H1 (cell line): ENCODE data around the gene GRID2. TPM values are rescaled to one million over a fixed set of nuclear protein-coding genes. Genes with fewer than 3 reads are reported as not detected.

Source experiments
- EZH2 ChIP-seq: fragments of 200-600 bp; sonication (generic); IDR thresholded peaks from 2 replicates; pipeline ENCODE4 v1.7.1; 2012; ENCODE audit warnings: low read depth, mild to moderate bottlenecking, moderate library complexity, low read length, inconsistent platforms; ENCODE audit not compliant: severe bottlenecking
- PHF8 ChIP-seq: fragments of 200-600 bp; sonication (generic); conservative IDR thresholded peaks from 2 replicates; pipeline ENCODE4 v1.7.1; 2012; ENCODE audit warnings: low read depth, mild to moderate bottlenecking, inconsistent platforms, low read length, moderate library complexity
- POU5F1 ChIP-seq: IDR thresholded peaks from 2 replicates; pipeline ENCODE4 v1.6.1; 2011; ENCODE audit warnings: low read depth, mild to moderate bottlenecking, low read length, moderate library complexity
- RNF2 ChIP-seq: fragments of 200-900, 300-1000 bp; sonication (generic); IDR thresholded peaks from 2 replicates; pipeline ENCODE4 v1.7.1; 2016; ENCODE audit warnings: borderline replicate concordance, low read depth, mild to moderate bottlenecking, antibody characterized with exemption, low read length; ENCODE audit not compliant: poor library complexity, severe bottlenecking; ENCODE audit errors: missing control alignments
- SIN3A ChIP-seq, 2 experiments: IDR thresholded peaks in 1 of 2; conservative IDR thresholded peaks in 1 of 2; 2 replicates each; pipeline ENCODE4 v1.6.1; 2011 to 2012; ENCODE audit warnings: low read length in 2 of 2, improper control_type of control experiment in 1 of 2, low read depth in 1 of 2, mild to moderate bottlenecking in 1 of 2
- SUZ12 ChIP-seq: fragments of 200-600 bp; sonication (generic); IDR thresholded peaks from 2 replicates; pipeline ENCODE4 v1.6.1; 2012; ENCODE audit warnings: mild to moderate bottlenecking, inconsistent platforms, low read length, moderate library complexity, mixed read lengths
- polyA plus RNA-seq, 7 experiments: library from polyadenylated mRNA; depleted of rRNA in 3 of 7; stranded (reverse) in 5 of 7; unstranded in 2 of 7; fragments of >200 nt in 5 of 7; fragments of 200-250 nt in 2 of 7; gene quantifications; 1 replicate in 5 of 7; 2 replicates in 1 of 7; 4 replicates in 1 of 7; pipeline versions ENCODE4 v1.2.1 to v1.2.3, GENCODE V29; 2011 to 2013; ENCODE audit warnings: missing spikeins in 2 of 7, mixed read lengths in 2 of 7
- total RNA-seq: library from RNA; stranded (reverse); fragmentation: NEBNext Ultra II Directional; extraction: Animal tissue kit (Norgen Biotek cat#: 25700); gene quantifications from 2 replicates; pipeline ENCODE4 v1.2.1, GENCODE V29; 2021

The GRID2 gene
- total and polyA plus RNA-seq, 2 of the 8 experiments (the other 6 are each of a cell fraction or from before 2014, with no cell fraction given): 31.1 to 81.9 TPM

- TF ChIP-seq POU5F1: no peak
- TF ChIP-seq SUZ12: no peak
- no peak for TF ChIP-seq SIN3A (conservative IDR thresholded peaks at IDR 0.05 in 1 of 2, IDR thresholded peaks at IDR 0.05 in 1 of 2; ENCODE audit: low read depth in 1 of 2, low read length in 2 of 2)
- TF ChIP-seq PHF8: no peak
- no peak for TF ChIP-seq RNF2
- no peak for TF ChIP-seq EZH2
Measured at GRCh38 chr4:92814677-92815076, 510.9 kb downstream of the GRID2 start (continued).
